DMS114 treated with DMSO at 0.1 percent for 48 hours (cell line): ENCODE results near the gene TIMM22.

Experiments
- DNase-seq: peaks from one replicate; lab custom pipeline; 2025; ENCODE audit not compliant: unreplicated experiment; lab: John Stamatoyannopoulos, UW

TIMM22 gene

GRCh38 chr17:1001640-1002411, 4.9 kb downstream of the TIMM22 start:
- DNase-seq, result no peak

- DNase-seq, result no peak
Measured at GRCh38 chr17:1002412-1002753, 5.5 kb downstream of the TIMM22 start.

GRCh38 chr17:1002771-1003555, 6.0 kb downstream of the TIMM22 start:
- no peak for DNase-seq

GRCh38 chr17:1003633-1003971, 6.7 kb downstream of the TIMM22 start:
- no peak for DNase-seq

- no peak for DNase-seq
Measured at GRCh38 chr17:1003972-1004768, 7.2 kb downstream of the TIMM22 start.

GRCh38 chr17:1004769-1005295, 7.9 kb downstream of the TIMM22 start:
- DNase-seq, result no peak

GRCh38 chr17:1005361-1005946, 8.5 kb downstream of the TIMM22 start:
- no peak for DNase-seq

- no peak for DNase-seq
Measured at GRCh38 chr17:1006054-1006453, 9.1 kb downstream of the TIMM22 start.

GRCh38 chr17:1007310-1008007, 10.5 kb downstream of the TIMM22 start:
- no peak for DNase-seq

- DNase-seq, result no peak
Measured at GRCh38 chr17:1008008-1008761, 11.3 kb downstream of the TIMM22 start.

- DNase-seq, result no peak
Measured at GRCh38 chr17:1009229-1010085, 12.5 kb downstream of the TIMM22 start.

GRCh38 chr17:1010086-1010450, 13.1 kb downstream of the TIMM22 start:
- no peak for DNase-seq

GRCh38 chr17:1010586-1010985, 13.7 kb downstream of the TIMM22 start:
- DNase-seq, result no peak

GRCh38 chr17:1011138-1011537, 14.2 kb downstream of the TIMM22 start:
- no peak for DNase-seq

- DNase-seq, result no peak
Measured at GRCh38 chr17:1011760-1012735, 15.1 kb downstream of the TIMM22 start.

GRCh38 chr17:1012823-1013728, 16.1 kb downstream of the TIMM22 start:
- no peak for DNase-seq

- DNase-seq, result no peak
Measured at GRCh38 chr17:1013729-1014090, 16.8 kb downstream of the TIMM22 start.
